Nephron progenitor cell (in vitro differentiated cells): ENCODE results near the gene CAMTA1.

Experiments
- DNase-seq: peaks from one replicate; pipeline ENCODE4 v3.0.0; 2021
- H3K27ac Mint-ChIP-seq: 2 replicates; pipeline ENCODE4 v1.8.0; 2021; ENCODE audit warnings: mild to moderate bottlenecking, moderate library complexity, mixed read lengths
- H3K27me3 Mint-ChIP-seq: 2 replicates; pipeline ENCODE4 v1.8.0; 2021; ENCODE audit warnings: mild to moderate bottlenecking, low read depth, mixed read lengths; ENCODE audit not compliant: poor library complexity
- H3K36me3 Mint-ChIP-seq: 2 replicates; pipeline ENCODE4 v1.8.0; 2021; ENCODE audit warnings: low read depth, mixed read lengths
- H3K4me1 Mint-ChIP-seq: 2 replicates; pipeline ENCODE4 v1.8.0; 2021; ENCODE audit warnings: mixed read lengths
- H3K4me3 Mint-ChIP-seq: 2 replicates; pipeline ENCODE4 v1.8.0; 2021; ENCODE audit warnings: mild to moderate bottlenecking, moderate library complexity, mixed read lengths
- H3K9me3 Mint-ChIP-seq: 2 replicates; pipeline ENCODE4 v1.8.0; 2021; ENCODE audit warnings: mild to moderate bottlenecking, moderate library complexity, mixed read lengths
- TF ChIP-seq, protein P1 (sequence below): fragments of 200-600 bp; sonication (generic); IDR thresholded peaks from 2 replicates; pipeline ENCODE4 v1.5.0; 2021; ENCODE audit warnings: antibody characterized with exemption

Gene CAMTA1

DNA sequence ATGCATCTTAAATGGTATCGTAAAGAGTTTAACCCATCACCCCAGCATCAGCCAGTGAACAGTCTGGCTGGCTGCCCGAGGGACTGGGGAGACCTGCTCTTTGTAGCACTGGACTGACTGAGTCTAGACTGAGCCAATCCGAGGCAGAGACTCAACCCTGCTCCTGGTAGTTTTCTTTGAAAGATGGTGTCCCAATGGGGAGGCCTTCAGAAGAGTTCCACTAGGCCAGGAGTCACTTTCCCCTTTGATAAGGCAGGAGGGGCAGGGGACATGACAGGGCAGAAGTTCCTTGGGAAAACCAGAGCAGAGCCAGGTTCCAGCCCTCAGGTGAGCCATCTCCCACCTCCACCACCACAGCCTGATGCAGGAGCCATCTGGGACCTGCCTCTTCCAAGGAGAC, 203.5 kb downstream of the CAMTA1 start:
- TF ChIP-seq, protein P1, sequence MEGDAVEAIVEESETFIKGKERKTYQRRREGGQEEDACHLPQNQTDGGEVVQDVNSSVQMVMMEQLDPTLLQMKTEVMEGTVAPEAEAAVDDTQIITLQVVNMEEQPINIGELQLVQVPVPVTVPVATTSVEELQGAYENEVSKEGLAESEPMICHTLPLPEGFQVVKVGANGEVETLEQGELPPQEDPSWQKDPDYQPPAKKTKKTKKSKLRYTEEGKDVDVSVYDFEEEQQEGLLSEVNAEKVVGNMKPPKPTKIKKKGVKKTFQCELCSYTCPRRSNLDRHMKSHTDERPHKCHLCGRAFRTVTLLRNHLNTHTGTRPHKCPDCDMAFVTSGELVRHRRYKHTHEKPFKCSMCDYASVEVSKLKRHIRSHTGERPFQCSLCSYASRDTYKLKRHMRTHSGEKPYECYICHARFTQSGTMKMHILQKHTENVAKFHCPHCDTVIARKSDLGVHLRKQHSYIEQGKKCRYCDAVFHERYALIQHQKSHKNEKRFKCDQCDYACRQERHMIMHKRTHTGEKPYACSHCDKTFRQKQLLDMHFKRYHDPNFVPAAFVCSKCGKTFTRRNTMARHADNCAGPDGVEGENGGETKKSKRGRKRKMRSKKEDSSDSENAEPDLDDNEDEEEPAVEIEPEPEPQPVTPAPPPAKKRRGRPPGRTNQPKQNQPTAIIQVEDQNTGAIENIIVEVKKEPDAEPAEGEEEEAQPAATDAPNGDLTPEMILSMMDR: no peak
- DNase-seq: no peak
- peaks cover 24% of the 10 kb centered on the region for H3K4me1 Mint-ChIP-seq
- no peaks in the 10 kb centered on the region for H3K9me3 Mint-ChIP-seq
- no peak overlapping the region for H3K4me3 Mint-ChIP-seq
- no peaks in the 10 kb centered on the region for H3K36me3 Mint-ChIP-seq
- peaks cover 31% of the 10 kb centered on the region for H3K27me3 Mint-ChIP-seq
- H3K27ac Mint-ChIP-seq: no peak overlapping the region

DNA sequence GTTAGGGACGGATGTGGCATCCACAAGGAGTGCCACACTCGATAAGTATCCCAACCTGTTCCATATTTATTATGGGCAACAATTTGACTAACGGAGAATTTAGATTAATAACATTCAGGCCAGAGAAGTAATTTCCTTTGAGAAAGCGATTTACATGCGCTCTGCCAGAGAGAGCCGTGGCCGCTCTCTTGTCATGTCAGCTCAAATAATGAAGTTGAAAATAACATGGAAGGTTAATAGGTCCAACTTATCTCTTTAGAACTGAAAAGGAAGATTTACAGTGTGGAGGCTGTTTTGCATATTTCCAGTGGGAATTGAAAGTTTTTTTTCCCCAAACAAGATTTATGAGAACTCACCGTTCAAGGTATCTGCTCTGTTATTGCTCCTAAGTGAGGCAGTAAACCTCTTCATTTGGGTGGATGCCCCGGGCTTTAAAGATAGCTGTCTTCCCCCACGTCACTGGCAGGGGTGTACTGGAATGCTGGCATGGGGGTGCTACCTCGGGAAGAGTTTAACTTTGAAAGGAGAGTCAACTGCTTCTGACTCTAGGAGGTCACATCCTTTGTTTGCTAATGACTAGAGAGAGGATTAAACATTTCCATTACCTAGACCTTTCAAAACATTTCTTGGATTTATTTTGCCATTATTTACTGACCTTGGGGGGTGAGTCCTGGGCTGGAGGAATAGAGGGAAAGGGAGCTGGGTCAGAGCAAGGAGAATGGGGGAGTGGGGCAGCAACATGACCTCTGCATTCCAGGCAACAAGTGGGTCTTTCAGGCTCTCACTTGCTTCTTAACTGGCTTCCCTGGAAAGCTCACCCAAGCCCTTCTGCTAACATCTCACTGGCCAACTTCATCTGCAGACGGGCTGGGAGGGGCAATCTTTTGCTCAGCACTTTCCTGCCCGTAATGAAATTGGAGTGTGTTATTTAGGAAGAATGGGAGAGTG, 204.2 kb downstream of the CAMTA1 start:
- Mint-ChIP-seq H3K4me3 (no peak overlapping the region), H3K36me3 (no peaks in the 10 kb centered on the region), H3K9me3 (no peaks in the 10 kb centered on the region), H3K27me3 (peaks cover 32% of the 10 kb centered on the region), H3K27ac (no peak overlapping the region), H3K4me1 (peaks cover 23% of the 10 kb centered on the region)
- DNase-seq: no peak
- TF ChIP-seq, protein P1: no peak

DNA sequence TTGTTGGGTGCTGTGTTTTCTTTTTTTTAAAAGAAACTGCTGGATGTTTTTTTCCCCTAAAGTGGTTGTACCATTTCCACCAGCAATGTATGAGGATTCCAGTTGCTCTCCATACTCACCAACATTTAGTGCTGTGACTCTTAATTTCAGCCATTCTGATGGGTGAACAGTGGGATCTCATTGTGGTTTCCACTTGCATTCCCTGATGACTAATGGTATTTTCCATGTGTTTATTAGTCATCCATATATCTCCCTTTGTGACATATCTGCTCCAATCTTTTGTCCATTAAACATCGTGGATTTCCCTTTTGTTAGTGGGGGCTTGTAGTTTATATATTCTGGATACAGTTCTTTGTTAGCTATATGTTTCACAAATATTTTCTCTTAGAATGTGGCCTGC, 206.0 kb downstream of the CAMTA1 start:
- H3K27ac Mint-ChIP-seq: no peak overlapping the region
- TF ChIP-seq, protein P1: no peak
- no peaks in the 10 kb centered on the region for H3K36me3 Mint-ChIP-seq
- H3K4me1 Mint-ChIP-seq: peaks cover 8% of the 10 kb centered on the region
- no peaks in the 10 kb centered on the region for H3K9me3 Mint-ChIP-seq
- H3K4me3 Mint-ChIP-seq: no peak overlapping the region
- peaks cover 33% of the 10 kb centered on the region for H3K27me3 Mint-ChIP-seq
- DNase-seq: no peak

DNA sequence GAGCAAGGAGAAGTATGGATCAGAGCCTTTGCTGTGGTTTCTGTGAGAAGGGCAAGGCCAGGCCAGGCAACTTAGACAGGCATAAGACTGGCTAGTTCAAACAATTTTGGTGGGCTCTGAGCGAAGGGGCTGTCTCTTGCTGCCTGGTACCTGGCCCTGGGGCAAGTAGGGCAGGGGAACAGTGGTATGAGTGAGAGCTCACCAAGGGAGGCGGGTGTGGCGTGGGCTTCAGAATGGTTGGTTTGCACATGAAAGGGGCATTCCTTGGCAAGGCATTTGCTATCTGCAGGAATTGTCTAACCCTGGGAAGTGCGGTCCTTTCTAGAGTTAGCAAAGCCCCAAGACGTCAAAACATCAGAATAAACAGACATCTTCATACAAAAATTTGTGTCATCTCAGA, 210.5 kb downstream of the CAMTA1 start:
- H3K4me3 Mint-ChIP-seq: no peak overlapping the region
- H3K27ac Mint-ChIP-seq: no peak overlapping the region
- H3K9me3 Mint-ChIP-seq: no peaks in the 10 kb centered on the region
- no peaks in the 10 kb centered on the region for H3K36me3 Mint-ChIP-seq
- H3K27me3 Mint-ChIP-seq: peaks cover 29% of the 10 kb centered on the region
- DNase-seq: no peak
- TF ChIP-seq, protein P1: no peak
- no peaks in the 10 kb centered on the region for H3K4me1 Mint-ChIP-seq

DNA sequence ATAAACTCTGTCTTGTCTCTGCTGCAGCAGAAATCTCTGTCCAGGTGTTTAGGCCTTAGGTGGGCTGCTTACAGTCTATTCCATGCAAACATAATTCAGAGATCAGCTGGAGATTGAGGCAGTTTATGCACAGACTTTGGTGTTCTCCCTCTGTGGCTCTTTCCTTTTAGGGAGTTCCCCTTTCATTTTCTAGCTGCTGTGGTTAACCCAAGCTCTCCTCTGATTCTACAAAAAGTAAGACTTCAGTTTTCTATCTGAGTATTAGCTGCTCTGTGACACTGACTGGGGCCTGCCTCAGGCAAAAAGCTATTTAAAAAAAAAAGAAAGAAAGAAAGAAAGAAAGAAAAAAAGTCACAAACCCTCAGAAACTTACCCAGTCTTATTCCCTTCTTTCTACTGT, 211.1 kb downstream of the CAMTA1 start:
- H3K36me3 Mint-ChIP-seq: no peaks in the 10 kb centered on the region
- no peak overlapping the region for H3K4me3 Mint-ChIP-seq
- no peak overlapping the region for H3K27ac Mint-ChIP-seq
- TF ChIP-seq, protein P1: no peak
- DNase-seq: no peak
- H3K9me3 Mint-ChIP-seq: no peaks in the 10 kb centered on the region
- no peaks in the 10 kb centered on the region for H3K4me1 Mint-ChIP-seq
- H3K27me3 Mint-ChIP-seq: peaks cover 30% of the 10 kb centered on the region

DNA sequence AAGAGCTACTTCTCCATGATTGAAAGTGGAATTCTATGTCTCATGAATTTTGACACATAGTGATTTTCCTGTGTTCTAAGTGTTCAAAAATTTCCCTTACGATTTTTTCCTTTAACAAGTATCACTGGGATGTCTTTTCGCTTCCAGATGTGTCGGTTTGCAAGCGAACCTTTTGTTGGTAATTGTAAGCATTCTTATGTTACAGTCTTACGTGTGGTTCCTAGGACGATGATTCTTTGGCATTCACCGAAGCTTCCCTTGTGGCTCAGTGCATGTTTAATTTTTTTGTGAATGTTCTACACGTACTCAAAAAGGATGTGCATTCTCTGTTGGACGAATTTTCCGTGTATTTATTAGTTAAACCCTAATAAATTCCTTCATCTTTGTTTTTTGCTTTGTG, 211.6 kb downstream of the CAMTA1 start:
- no peak for DNase-seq
- TF ChIP-seq, protein P1: no peak
- peaks cover 30% of the 10 kb centered on the region for H3K27me3 Mint-ChIP-seq
- no peaks in the 10 kb centered on the region for H3K9me3 Mint-ChIP-seq
- no peak overlapping the region for H3K27ac Mint-ChIP-seq
- no peaks in the 10 kb centered on the region for H3K36me3 Mint-ChIP-seq
- H3K4me1 Mint-ChIP-seq: no peaks in the 10 kb centered on the region
- no peak overlapping the region for H3K4me3 Mint-ChIP-seq
